HG02840 (cell line): Measurements from ENCODE around the gene MCC.
"Not testable (repeated sequence)": the region's sequence is repeated elsewhere in the genome, so short reads cannot be mapped to it uniquely, and the experiment has no call there.

Source experiments
- ATAC-seq: cut with Tn5 transposase; IDR thresholded peaks from one replicate; pipeline ENCODE4 v1.9.1; 2021; ENCODE audit warnings: mild to moderate bottlenecking, moderate library complexity, moderate number of reproducible peaks; ENCODE audit not compliant: unreplicated experiment, low FRiP score

MCC gene

GRCh38 chr5:113073629-113074034 is 414.6 kb downstream of the MCC start:
- not testable (repeated sequence) for ATAC-seq

GRCh38 chr5:113071401-113071800 is 416.9 kb downstream of the MCC start:
- ATAC-seq: no peak

DNA sequence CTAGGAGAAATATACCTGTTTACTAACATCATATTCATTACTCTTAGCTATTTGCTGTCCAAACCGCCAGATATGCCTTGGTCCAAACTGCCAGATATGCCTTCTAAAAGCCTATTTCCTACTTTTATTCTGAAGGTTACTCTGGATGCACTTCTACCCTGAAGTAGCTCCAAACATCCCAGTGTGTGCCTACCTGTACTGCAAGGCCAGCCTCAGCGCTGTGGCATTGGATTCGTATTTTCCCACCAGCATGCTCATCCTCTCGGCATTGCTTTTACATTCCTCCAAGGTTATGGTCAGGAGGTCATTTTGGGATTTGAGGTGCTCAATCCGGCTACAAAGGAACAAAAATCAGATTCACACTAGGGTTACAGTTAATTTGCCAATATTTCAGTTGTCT is 417.4 kb downstream of the MCC start:
- ATAC-seq: no peak

DNA sequence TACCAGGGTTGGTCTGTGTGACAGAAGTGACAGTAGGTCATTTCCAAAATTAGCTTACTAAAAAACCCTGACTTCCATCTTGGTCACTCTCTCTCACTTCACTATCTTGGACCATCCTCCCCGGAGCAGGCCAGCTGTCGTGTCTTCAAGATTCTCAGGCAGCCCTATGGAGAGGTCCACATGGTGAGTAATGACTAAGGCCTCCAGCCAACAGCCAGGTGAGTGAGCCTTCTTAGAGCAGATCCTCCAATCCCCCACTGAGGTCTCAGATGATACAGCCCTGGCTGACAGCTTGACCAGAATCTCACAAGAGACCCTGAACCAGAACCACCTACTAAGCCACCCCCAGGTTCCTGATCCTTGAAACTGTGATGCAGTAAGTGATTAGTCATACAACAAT is 419.7 kb downstream of the MCC start:
- no peak for ATAC-seq

GRCh38 chr5:113067635-113068344 is 420.5 kb downstream of the MCC start:
- ATAC-seq: no peak

GRCh38 chr5:113065626-113066025 is 422.6 kb downstream of the MCC start:
- ATAC-seq: no peak

GRCh38 chr5:113064806-113065205 is 423.4 kb downstream of the MCC start:
- ATAC-seq: no peak

DNA sequence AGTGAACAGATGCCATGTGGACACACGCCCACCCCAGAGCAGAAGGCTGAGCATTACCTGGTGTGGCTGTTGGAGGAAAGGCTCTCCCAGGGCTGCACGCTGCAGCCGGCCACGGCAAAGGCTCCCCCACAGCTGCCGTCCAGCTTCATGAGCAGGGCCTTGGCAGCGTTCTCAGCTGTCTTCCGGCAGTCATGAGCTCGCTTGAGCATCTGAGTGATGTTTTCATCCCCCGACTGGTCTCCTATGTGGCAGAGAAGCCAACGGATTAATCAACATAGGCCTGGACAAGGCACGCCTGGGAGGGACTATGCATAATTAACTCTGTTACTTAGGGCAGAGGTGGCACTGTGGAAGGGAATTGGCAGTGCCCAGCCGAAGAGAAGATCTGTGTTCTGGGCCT is 424.3 kb downstream of the MCC start:
- ATAC-seq: no peak

DNA sequence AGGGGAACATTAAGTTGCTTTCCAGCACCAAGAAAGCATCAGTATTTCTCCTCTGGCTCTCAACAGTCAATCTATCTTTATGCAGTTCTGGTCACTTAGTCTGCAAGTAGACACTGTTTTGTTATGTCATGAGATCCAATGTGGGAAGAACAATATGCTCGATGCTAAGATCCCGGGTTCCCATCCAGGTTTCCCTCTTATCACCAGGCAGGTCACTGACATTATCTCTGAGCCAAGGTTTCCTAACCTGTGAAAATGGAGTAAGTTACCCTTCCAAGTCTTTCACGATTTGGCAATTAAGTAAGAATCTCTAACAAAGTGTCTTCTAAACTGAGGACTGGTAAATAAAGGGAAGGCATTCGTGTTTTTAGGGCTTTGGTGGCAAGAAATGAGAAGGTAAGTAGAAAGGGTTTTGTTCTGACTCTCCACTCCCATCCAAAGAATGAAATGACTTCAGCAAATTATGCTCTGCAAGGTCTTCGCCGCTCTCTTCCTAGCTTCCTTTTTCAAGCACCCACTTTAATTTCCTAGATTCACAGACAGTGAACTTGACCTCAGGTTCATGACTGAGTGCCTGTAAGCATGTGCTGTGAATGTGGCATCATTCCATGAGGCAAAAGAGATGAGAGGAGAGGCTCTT is 425.3 kb downstream of the MCC start:
- ATAC-seq: no peak

DNA sequence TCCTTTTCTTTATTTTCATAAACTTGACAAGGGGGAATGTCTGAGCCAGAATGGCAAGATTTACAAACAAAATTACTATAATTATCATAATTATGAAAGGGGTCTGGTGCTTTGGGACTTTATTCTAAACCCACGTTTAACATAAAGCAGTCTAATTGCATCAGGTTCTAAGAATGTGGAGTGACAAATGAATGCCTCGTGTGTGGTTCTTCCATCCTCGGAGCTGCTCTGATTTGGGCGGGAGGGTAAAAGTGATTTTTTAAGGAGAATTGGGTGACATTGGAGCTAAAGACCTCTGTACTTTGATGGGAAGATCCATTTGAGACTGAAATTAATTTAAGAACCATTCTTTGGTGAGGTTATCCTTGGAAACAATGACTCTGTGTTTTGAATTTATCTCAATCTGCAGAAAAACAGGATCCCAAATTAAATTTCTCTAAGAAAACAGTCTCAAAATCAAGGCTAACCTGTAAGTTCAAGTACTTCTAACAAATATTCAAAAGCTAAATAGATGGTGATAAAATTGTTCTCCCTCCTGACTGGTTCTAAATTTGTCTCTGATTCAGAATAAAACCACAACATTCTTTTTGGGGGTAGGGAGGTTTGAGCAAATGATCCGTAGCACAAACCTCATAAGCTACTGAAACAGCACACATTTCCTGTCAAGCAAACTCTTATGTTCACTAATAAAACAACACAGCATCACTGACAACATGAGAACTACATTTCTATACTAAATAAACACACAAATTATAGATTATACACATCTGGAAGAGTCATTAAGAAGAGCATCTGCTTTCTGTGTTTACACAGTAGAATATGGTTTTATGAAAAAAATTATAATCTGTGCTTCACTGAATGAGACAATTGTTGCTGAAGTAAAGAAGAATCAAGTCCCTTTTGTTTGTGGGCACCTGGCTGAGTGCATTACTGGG is 426.1 kb downstream of the MCC start:
- ATAC-seq: no peak

- ATAC-seq: no peak
Observed at GRCh38 chr5:113060408-113061025, 427.7 kb downstream of the MCC start.

DNA sequence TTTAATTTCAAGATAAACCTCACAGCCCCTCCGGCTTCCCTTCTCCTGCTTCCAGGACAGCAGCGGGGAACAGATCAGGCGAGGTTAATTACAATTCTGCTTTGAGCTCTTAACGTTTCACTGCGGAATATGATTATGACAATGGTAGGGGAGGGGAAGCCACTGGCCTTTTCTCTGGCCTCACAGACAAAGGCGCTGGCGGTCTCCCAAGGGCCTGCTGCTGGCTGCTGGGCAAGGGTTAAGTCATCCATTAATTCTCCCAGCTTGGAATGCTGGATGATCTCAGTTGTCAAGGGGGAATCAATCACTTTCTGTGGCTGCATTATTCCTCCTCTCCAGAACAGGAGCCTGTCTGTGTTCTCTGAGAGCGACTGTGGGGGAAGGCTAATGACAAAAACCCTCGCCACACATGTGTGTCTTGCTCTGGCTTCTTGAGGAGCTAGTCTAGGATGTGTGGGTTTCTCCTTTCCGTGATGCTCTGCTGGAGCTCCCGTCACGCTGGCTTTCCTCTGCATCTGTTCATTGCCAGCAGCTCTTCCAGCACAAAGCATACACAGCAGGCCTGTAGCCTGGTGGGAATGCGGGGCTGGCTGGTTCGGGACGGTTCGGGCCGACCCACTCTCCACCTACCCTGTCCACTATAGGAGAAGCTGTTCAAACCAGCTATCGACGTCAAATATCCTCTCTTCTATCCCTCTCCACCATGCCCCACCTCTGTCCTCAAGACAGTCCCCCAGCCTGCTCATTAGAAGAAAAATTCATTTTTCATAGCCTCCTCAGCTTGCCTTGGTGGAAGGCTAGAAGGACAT is 428.8 kb downstream of the MCC start:
- ATAC-seq: no peak

- no peak for ATAC-seq
Observed at GRCh38 chr5:113058706-113059226, 429.5 kb downstream of the MCC start.

DNA sequence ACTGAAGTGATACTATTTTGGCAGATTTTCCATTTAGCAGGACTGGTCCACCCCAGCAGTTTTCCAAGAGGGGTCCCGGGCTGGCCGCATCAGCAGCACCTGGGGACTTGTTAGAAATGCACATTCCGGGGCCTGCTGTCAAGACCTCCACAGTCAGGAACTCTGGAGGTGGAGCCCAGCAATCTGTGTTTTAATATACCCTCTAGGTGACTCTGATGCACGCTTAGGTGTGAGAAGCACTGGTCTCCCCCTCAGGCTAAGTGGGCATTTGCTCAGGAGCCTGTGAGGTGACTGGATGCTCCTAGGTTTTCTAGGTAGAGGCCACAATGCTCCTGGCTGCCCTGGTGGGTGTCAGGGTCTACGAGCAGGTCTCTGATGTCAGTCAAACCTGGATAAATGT is 430.0 kb downstream of the MCC start:
- ATAC-seq: no peak

DNA sequence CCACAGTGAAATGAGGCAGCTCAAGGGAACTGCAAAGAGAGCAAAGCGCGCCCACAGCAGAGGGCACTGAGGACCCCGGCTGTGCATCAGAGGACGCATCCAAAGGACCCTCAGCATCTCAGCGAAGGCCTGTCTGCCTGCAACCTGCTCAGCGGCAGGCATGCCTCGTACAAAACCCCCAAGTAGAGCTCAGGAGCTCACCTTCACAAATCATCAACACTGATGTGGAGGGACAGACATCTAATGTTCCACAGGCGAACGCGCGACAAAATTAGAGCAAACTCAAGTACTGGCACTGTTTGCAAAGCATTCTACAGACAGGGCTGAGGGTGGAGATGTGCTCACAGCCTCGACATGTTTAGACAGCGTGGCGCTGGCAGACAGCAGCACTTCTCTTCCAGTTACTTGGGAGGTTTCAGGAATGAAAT is 430.7 kb downstream of the MCC start:
- ATAC-seq: no peak

- ATAC-seq: no peak
Observed at GRCh38 chr5:113056988-113057387, 431.3 kb downstream of the MCC start.

DNA sequence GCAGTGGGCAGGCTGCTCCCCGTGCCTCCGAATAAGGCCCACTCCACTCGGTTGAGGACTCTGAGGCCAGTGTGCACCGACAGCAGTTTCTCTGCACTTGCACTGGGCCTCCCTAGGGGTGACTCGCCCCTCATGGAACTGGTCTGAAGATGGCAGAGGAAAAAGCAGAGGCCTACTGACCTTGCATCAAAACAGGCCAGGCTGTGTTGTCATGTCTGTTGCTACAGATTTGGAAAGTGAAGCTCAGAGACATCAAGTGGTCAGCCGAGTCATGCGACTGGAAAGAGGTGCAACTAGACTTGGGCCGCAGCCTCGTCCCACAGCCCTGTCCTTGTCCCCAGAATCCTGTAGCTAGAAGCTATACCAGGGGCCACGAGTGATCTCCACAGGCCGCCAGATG is 433.4 kb downstream of the MCC start:
- ATAC-seq: no peak

DNA sequence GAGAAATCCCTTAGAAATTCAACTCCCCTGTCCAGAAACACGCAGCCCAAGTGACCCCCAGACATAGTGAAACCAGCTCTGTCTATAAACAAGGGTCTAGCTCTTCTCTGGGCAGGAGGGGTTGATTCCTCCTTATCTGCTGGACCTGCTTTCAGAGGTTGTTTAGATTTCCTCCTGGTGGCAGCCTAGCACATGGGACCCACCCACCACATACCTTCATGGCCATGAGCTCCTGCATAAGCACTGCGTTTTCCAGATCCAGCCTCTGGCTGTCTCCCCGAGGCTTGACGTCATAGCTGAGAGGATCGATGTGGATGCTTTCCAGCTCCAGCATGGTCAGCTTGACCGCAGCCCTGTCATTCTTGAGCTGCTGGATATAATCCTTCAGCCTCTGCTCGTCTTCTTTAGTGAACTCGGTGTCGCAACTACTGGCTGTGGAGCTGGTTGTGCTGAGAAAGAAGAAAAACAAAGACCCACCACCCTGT is 434.7 kb downstream of the MCC start:
- ATAC-seq: no peak

DNA sequence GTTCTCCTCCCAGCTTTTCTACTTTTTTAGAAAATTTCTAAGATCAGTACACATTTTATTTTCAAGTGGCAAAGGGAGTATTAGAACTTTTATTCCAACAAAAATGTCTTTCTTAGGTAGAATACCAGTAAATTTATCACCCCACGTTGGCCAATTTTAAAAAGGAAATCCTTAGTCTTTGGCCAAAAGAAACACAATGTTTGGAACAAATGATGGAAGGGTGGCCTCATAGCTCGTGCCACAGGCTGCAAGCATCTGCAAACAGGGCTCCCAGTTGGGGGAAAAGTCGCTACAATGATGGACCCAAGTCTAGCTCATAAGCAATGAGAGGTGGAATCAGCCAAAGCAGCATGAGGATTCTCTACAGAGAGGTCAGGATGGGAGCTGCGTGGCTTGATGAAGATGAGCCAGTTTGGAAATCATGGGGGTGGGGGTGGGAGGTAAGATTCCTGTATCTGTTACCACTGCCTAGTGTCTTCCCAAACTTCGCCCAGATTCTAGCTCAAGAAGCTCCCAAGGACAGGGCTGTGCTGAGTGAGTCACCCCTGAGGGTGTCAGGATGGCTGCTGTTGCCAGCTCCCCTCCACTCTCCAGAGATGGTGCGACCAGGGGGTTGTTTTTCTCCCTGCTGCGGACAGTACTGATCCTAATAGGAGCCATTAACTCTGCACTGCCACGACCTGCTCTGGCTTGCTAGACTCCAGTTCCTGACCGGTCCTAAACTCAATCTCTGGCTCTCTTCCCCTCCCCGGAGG is 436.0 kb downstream of the MCC start:
- no peak for ATAC-seq
